Measurements from ENCODE around the gene KCNQ5.

DNA sequence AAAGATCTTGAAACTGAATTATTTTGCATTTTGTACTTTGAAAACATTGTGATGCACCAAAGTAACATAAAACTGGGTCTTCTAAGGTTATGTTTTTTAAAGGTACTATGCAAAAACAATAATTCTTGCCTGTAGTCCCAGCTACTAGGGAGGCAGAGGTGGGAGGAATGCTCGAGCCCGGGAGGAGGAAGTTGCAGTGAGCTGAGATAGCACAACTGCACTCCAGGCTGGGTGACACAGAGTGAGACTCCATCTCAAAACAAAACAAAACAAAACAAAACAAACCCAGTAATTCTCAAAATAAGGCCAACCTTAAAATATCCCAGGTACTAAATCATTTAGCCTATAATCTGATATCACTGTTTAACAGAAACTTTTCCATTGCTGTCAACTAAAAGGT lies 333.8 kb downstream of the KCNQ5 start:
- TF ChIP-seq, protein P1, sequence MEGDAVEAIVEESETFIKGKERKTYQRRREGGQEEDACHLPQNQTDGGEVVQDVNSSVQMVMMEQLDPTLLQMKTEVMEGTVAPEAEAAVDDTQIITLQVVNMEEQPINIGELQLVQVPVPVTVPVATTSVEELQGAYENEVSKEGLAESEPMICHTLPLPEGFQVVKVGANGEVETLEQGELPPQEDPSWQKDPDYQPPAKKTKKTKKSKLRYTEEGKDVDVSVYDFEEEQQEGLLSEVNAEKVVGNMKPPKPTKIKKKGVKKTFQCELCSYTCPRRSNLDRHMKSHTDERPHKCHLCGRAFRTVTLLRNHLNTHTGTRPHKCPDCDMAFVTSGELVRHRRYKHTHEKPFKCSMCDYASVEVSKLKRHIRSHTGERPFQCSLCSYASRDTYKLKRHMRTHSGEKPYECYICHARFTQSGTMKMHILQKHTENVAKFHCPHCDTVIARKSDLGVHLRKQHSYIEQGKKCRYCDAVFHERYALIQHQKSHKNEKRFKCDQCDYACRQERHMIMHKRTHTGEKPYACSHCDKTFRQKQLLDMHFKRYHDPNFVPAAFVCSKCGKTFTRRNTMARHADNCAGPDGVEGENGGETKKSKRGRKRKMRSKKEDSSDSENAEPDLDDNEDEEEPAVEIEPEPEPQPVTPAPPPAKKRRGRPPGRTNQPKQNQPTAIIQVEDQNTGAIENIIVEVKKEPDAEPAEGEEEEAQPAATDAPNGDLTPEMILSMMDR (conservative IDR thresholded peaks at IDR 0.05; ENCODE audit: low read depth, low read length), result no peak
- no peak for TF ChIP-seq EZH2 (IDR thresholded peaks at IDR 0.05; ENCODE audit: borderline replicate concordance, low read depth, low read length, poor library complexity, severe bottlenecking)
